Activated effector memory CD4-positive, alpha-beta T cell treated with Interleukin-2 at 50 U/mL for 16 hours (primary cell): ENCODE data around the gene ARL4D.
A peak's percentile ranks its signal among the peaks of the same experiment; 100 is the strongest.
"Not testable (repeated sequence)": the region's sequence is repeated elsewhere in the genome, so short reads cannot be mapped to it uniquely, and the experiment has no call there.

Source experiments
- DNase-seq: peaks from one replicate; pipeline ENCODE4 v3.0.0-alpha.2; 2020

Gene ARL4D

GRCh38 chr17:43371227-43371821 lies 27.5 kb upstream of the ARL4D start:
- no peak for DNase-seq

- DNase-seq, result no peak
Observed at GRCh38 chr17:43372273-43372911, 26.4 kb upstream of the ARL4D start.

GRCh38 chr17:43373356-43373755 lies 25.4 kb upstream of the ARL4D start:
- DNase-seq, result no peak

- DNase-seq, result not testable (repeated sequence)
Observed at GRCh38 chr17:43375915-43376314, 22.9 kb upstream of the ARL4D start.

GRCh38 chr17:43377056-43377810 lies 21.6 kb upstream of the ARL4D start:
- DNase-seq, result no peak

GRCh38 chr17:43378766-43379165 lies 20.0 kb upstream of the ARL4D start:
- no peak for DNase-seq

GRCh38 chr17:43380307-43380706 lies 18.5 kb upstream of the ARL4D start:
- no peak for DNase-seq

- no peak for DNase-seq
Observed at GRCh38 chr17:43381204-43381603, 17.6 kb upstream of the ARL4D start.

GRCh38 chr17:43381621-43382020 lies 17.2 kb upstream of the ARL4D start:
- no peak for DNase-seq

GRCh38 chr17:43382776-43383175 lies 16.0 kb upstream of the ARL4D start:
- DNase-seq, result no peak

GRCh38 chr17:43383372-43383771 lies 15.4 kb upstream of the ARL4D start:
- no peak for DNase-seq

GRCh38 chr17:43383826-43384475 lies 14.8 kb upstream of the ARL4D start:
- DNase-seq, result no peak

GRCh38 chr17:43384476-43384862 lies 14.3 kb upstream of the ARL4D start:
- DNase-seq, result no peak

- DNase-seq, result no peak
Observed at GRCh38 chr17:43385046-43385831, 13.6 kb upstream of the ARL4D start.

- DNase-seq, result peak; percentile 91
Observed at GRCh38 chr17:43388359-43389045, 10.3 kb upstream of the ARL4D start.

GRCh38 chr17:43389046-43389947 lies 9.5 kb upstream of the ARL4D start:
- peak; percentile 79 for DNase-seq

GRCh38 chr17:43392397-43392796 lies 6.4 kb upstream of the ARL4D start:
- DNase-seq, result no peak

GRCh38 chr17:43393944-43394482 lies 4.8 kb upstream of the ARL4D start:
- DNase-seq, result peak; percentile 78

GRCh38 chr17:43394696-43395095 lies 4.1 kb upstream of the ARL4D start:
- DNase-seq, result not testable (repeated sequence)

- no peak for DNase-seq
Observed at GRCh38 chr17:43395165-43395564, 3.6 kb upstream of the ARL4D start.
